ENCODE data around the gene EBF3. TPM values are rescaled to one million over a fixed set of nuclear protein-coding genes. Genes with fewer than 3 reads are reported as not detected.
A peak's percentile ranks its signal among the peaks of the same experiment; 100 is the strongest.

EBF3 gene
- total RNA-seq, 1 donor from 2014 or later: 0.15 TPM

GRCh38 chr10:129853562-129853903, 110.5 kb downstream of the EBF3 start:
- H3K27me3 Mint-ChIP-seq (ENCODE audit: insufficient read depth, low read depth): peaks cover 2% of the 10 kb centered on the region
- H3K9me3 ChIP-seq (ENCODE audit: low read depth): no peaks in the 10 kb centered on the region
- H3F3A ChIP-seq (ENCODE audit: low read depth): no peaks in the 10 kb centered on the region
- H3K4me3 Mint-ChIP-seq: no peak overlapping the region
- no peak overlapping the region for H3K4me2 ChIP-seq
- H3K36me3 Mint-ChIP-seq: no peaks in the 10 kb centered on the region
- H3K9me3 Mint-ChIP-seq: peaks cover 3% of the 10 kb centered on the region
- H2AFZ ChIP-seq (replicated peaks): no peak overlapping the region
- H3K27ac Mint-ChIP-seq: no peak overlapping the region
- TF ChIP-seq CTCF (IDR thresholded peaks at IDR 0.05) (peak; percentile 45), EZH2 (IDR thresholded peaks at IDR 0.05) (no peak)
- no peak for DNase-seq (ENCODE audit: low spot score)
- no peak overlapping the region for H3K27ac ChIP-seq
- no peaks in the 10 kb centered on the region for H3K79me2 ChIP-seq (ENCODE audit: low read depth)
- H3K36me3 ChIP-seq: no peaks in the 10 kb centered on the region
- H3K4me1 Mint-ChIP-seq: peaks cover 4% of the 10 kb centered on the region
- no peaks in the 10 kb centered on the region for H3K27me3 ChIP-seq
- H3K4me3 ChIP-seq: no peak overlapping the region
- peaks cover 9% of the 10 kb centered on the region for H3K4me1 ChIP-seq
- no peaks in the 10 kb centered on the region for H4K20me1 ChIP-seq (ENCODE audit: low read depth)
- H3K9ac ChIP-seq: no peak overlapping the region

GRCh38 chr10:129852829-129853561, 111.1 kb downstream of the EBF3 start:
- H3K4me1 ChIP-seq: peaks cover 9% of the 10 kb centered on the region
- no peak overlapping the region for H3K27ac Mint-ChIP-seq
- no peaks in the 10 kb centered on the region for H3K36me3 ChIP-seq
- H4K20me1 ChIP-seq (ENCODE audit: low read depth): no peaks in the 10 kb centered on the region
- no peak overlapping the region for H3K4me2 ChIP-seq
- no peak for DNase-seq (ENCODE audit: low spot score)
- H3K27me3 Mint-ChIP-seq (ENCODE audit: insufficient read depth, low read depth): peaks cover 2% of the 10 kb centered on the region
- H3K27ac ChIP-seq: no peak overlapping the region
- peaks cover 3% of the 10 kb centered on the region for H3K9me3 Mint-ChIP-seq
- H2AFZ ChIP-seq (replicated peaks): peak overlapping the region; percentile 22
- H3K4me3 ChIP-seq: no peak overlapping the region
- no peaks in the 10 kb centered on the region for H3F3A ChIP-seq (ENCODE audit: low read depth)
- peaks cover 4% of the 10 kb centered on the region for H3K4me1 Mint-ChIP-seq
- TF ChIP-seq EZH2 (IDR thresholded peaks at IDR 0.05): no peak
- no peak for TF ChIP-seq CTCF (IDR thresholded peaks at IDR 0.05)
- no peak for TF ChIP-seq EZH2phosphoT487 (IDR thresholded peaks at IDR 0.05)
- H3K27me3 ChIP-seq: no peaks in the 10 kb centered on the region
- H3K9me3 ChIP-seq (ENCODE audit: low read depth): no peaks in the 10 kb centered on the region
- H3K36me3 Mint-ChIP-seq: no peaks in the 10 kb centered on the region
- H3K79me2 ChIP-seq (ENCODE audit: low read depth): no peaks in the 10 kb centered on the region
- no peak overlapping the region for H3K9ac ChIP-seq
- no peak overlapping the region for H3K4me3 Mint-ChIP-seq

GRCh38 chr10:129851941-129852640, 112.0 kb downstream of the EBF3 start:
- Histone ChIP-seq H2AFZ (replicated peaks) (no peak overlapping the region), H3K79me2 (ENCODE audit: low read depth) (no peaks in the 10 kb centered on the region), H3K27ac (no peak overlapping the region), H3K4me1 (peaks cover 9% of the 10 kb centered on the region), H3K4me3 (no peak overlapping the region), H3K4me2 (no peak overlapping the region), H3F3A (ENCODE audit: low read depth) (no peaks in the 10 kb centered on the region), H3K9ac (no peak overlapping the region), H3K27me3 (no peaks in the 10 kb centered on the region), H3K36me3 (no peaks in the 10 kb centered on the region), H4K20me1 (ENCODE audit: low read depth) (no peaks in the 10 kb centered on the region), H3K9me3 (ENCODE audit: low read depth) (no peaks in the 10 kb centered on the region)
- no peak overlapping the region for H3K27ac Mint-ChIP-seq
- TF ChIP-seq CTCF (IDR thresholded peaks at IDR 0.05): no peak
- no peak for TF ChIP-seq EZH2phosphoT487 (IDR thresholded peaks at IDR 0.05)
- no peak for TF ChIP-seq EZH2 (IDR thresholded peaks at IDR 0.05)
- no peak overlapping the region for H3K4me3 Mint-ChIP-seq
- peaks cover 12% of the 10 kb centered on the region for H3K4me1 Mint-ChIP-seq
- DNase-seq (ENCODE audit: low spot score): no peak
- peaks cover 3% of the 10 kb centered on the region for H3K9me3 Mint-ChIP-seq
- H3K27me3 Mint-ChIP-seq (ENCODE audit: insufficient read depth, low read depth): peaks cover 4% of the 10 kb centered on the region
- no peaks in the 10 kb centered on the region for H3K36me3 Mint-ChIP-seq
